HCT116 (cell line): ENCODE measurements around the gene DEPDC1B. TPM values are rescaled to one million over a fixed set of nuclear protein-coding genes. Genes with fewer than 3 reads are reported as not detected.

Experiments used
- ATAC-seq: fragments of 200-7000 bp; cut with Tn5 transposase; 2 replicates; pipeline ENCODE4 v1.9.1; 2020; ENCODE audit warnings: mild to moderate bottlenecking, moderate library complexity
- BruUV-seq: library from RNA; stranded (reverse); fragments of 400-500 nt; replicated peaks from 2 replicates; lab custom pipeline; 2021; lab: Mats Ljungman, UMichigan
- CTCF ChIA-PET: fragments of 300-600 bp; sonication (Branson Sonifier 250); formaldehyde crosslinking; loops from one replicate; lab custom pipeline; 2021; ENCODE audit warnings: antibody characterized with exemption; lab: Charles Lee
- POLR2A ChIA-PET: fragments of 300-600, 350-600 bp; sonication (Branson Sonifier 250); formaldehyde crosslinking; loops from one replicate; lab custom pipeline; 2021; ENCODE audit warnings: antibody characterized with exemption; lab: Charles Lee
- RAD21 ChIA-PET, 2 experiments: fragments of 300-600 bp; sonication (Branson Sonifier 250); formaldehyde crosslinking; loops; one replicate each; lab custom pipeline; 2023; ENCODE audit warnings: low total read pairs in 2 of 2; ENCODE audit not compliant: uncharacterized antibody in 2 of 2, unreplicated experiment in 2 of 2, low non-redundant PET in 1 of 2; lab: Charles Lee
- DNase-seq: peaks from one replicate; pipeline ENCODE4 v3.0.0-alpha.2; 2010; ENCODE audit warnings: low read depth, low spot score
- H2AFZ ChIP-seq: fragments of 200-600 bp; shearing (Covaris generic), sonication (generic); 2 replicates; pipeline ENCODE4 v1.6.1; 2017; ENCODE audit warnings: low read depth, mixed run types, mixed read lengths, antibody characterized with exemption, low read length; ENCODE audit not compliant: poor library complexity, severe bottlenecking
- H3K27ac ChIP-seq: 2 replicates; pipeline ENCODE4 v1.5.1; 2012; ENCODE audit warnings: low read depth, low read length
- H3K27me3 ChIP-seq: fragments of 200-600 bp; sonication (generic); 2 replicates; pipeline ENCODE4 v1.6.1; 2016; ENCODE audit warnings: mixed run types, low read length, mixed read lengths; ENCODE audit not compliant: insufficient read depth
- H3K36me3 ChIP-seq, 2 experiments: fragments of 200-500 bp in 1 of 2; fragments of 200-600 bp in 1 of 2; sonication (Bioruptor generic) in 1 of 2; sonication (generic) in 1 of 2; 2 replicates each; pipeline versions ENCODE4 v1.5.1 to v1.6.1; 2014 to 2016; ENCODE audit warnings: low read length in 2 of 2, inconsistent platforms in 1 of 2, mixed read lengths in 1 of 2, mixed run types in 1 of 2; ENCODE audit not compliant: insufficient read depth in 2 of 2, control insufficient read depth in 1 of 2
- H3K4me1 ChIP-seq, 2 experiments: fragments of 200-600 bp in 1 of 2; sonication (generic) in 1 of 2; 2 replicates each; pipeline versions ENCODE4 v1.5.1 to v1.6.1; 2012 to 2017; ENCODE audit warnings: low read length in 2 of 2, inconsistent platforms in 1 of 2, mild to moderate bottlenecking in 1 of 2, mixed read lengths in 1 of 2, mixed run types in 1 of 2, moderate library complexity in 1 of 2; ENCODE audit not compliant: insufficient read depth in 2 of 2, control insufficient read depth in 1 of 2
- H3K4me2 ChIP-seq: fragments of 200-600 bp; sonication (generic); 2 replicates; pipeline ENCODE4 v1.6.1; 2017; ENCODE audit warnings: mixed run types, low read length, mixed read lengths
- H3K4me3 ChIP-seq, 2 experiments: fragments of 200-600 bp in 1 of 2; sonication (generic) in 1 of 2; replicated peaks in 1 of 2; 2 replicates each; pipeline ENCODE4 v1.5.1; 2011 to 2016; ENCODE audit warnings: low read length in 2 of 2, control low read depth in 1 of 2, low read depth in 1 of 2, mild to moderate bottlenecking in 1 of 2, mixed read lengths in 1 of 2, mixed run types in 1 of 2
- H3K79me2 ChIP-seq: fragments of 200-600 bp; sonication (generic); 2 replicates; pipeline ENCODE4 v1.6.1; 2017; ENCODE audit warnings: mild to moderate bottlenecking, mixed run types, low read length, moderate library complexity, mixed read lengths; ENCODE audit not compliant: insufficient read depth
- H3K9ac ChIP-seq: fragments of 200-600 bp; sonication (generic); 2 replicates; pipeline ENCODE4 v1.6.1; 2016; ENCODE audit warnings: low read length, mixed read lengths
- H3K9me2 ChIP-seq: fragments of 200-600 bp; sonication (generic), shearing (Covaris generic); 2 replicates; pipeline ENCODE4 v1.6.1; 2017; ENCODE audit warnings: mixed run types, mild to moderate bottlenecking, moderate library complexity; ENCODE audit not compliant: insufficient read depth
- H3K9me3 ChIP-seq, 2 experiments: fragments of 200-500 bp in 1 of 2; fragments of 200-600 bp in 1 of 2; sonication (Bioruptor generic) in 1 of 2; sonication (generic) in 1 of 2; 2 replicates each; pipeline ENCODE4 v1.6.1; 2014 to 2017; ENCODE audit warnings: low read length in 2 of 2, mixed read lengths in 2 of 2, inconsistent platforms in 1 of 2, low read depth in 1 of 2, mild to moderate bottlenecking in 1 of 2, mixed run types in 1 of 2, moderate library complexity in 1 of 2; ENCODE audit not compliant: control insufficient read depth in 1 of 2, insufficient read depth in 1 of 2
- H4K20me1 ChIP-seq: fragments of 200-600 bp; sonication (generic), shearing (Covaris generic); 2 replicates; pipeline ENCODE4 v1.6.1; 2017; ENCODE audit warnings: mixed run types, mild to moderate bottlenecking, moderate library complexity; ENCODE audit not compliant: insufficient read depth
- CBX3 ChIP-seq: IDR thresholded peaks from 2 replicates; pipeline ENCODE4 v1.6.1; 2012; ENCODE audit warnings: low read depth
- CEBPB ChIP-seq: IDR thresholded peaks from 2 replicates; pipeline ENCODE4 v1.6.1; 2012; ENCODE audit warnings: low read depth
- EGR1 ChIP-seq: IDR thresholded peaks from 2 replicates; pipeline ENCODE4 v1.6.1; 2012; ENCODE audit warnings: low read depth
- ELF1 ChIP-seq: IDR thresholded peaks from 2 replicates; pipeline ENCODE4 v1.6.1; 2012; ENCODE audit warnings: low read depth, borderline replicate concordance
- EZH2 ChIP-seq: fragments of 200-600 bp; sonication (generic); IDR thresholded peaks from 2 replicates; pipeline ENCODE4 v1.6.1; 2017; ENCODE audit warnings: antibody characterized with exemption, mixed run types
- FOSL1 ChIP-seq: IDR thresholded peaks from 2 replicates; pipeline ENCODE4 v1.6.1; 2012; ENCODE audit warnings: low read depth
- JUND ChIP-seq: IDR thresholded peaks from 2 replicates; pipeline ENCODE4 v1.6.1; 2012
- POLR2A ChIP-seq: IDR thresholded peaks from 2 replicates; pipeline ENCODE4 v1.7.0; 2011; ENCODE audit warnings: borderline replicate concordance; ENCODE audit not compliant: insufficient read depth, insufficient read length; ENCODE audit errors: extremely low read depth
- POLR2AphosphoS5 ChIP-seq: IDR thresholded peaks from 2 replicates; pipeline ENCODE4 v1.6.1; 2011; ENCODE audit warnings: mild to moderate bottlenecking, low read depth, low read length, moderate library complexity
- SIN3A ChIP-seq: IDR thresholded peaks from 2 replicates; pipeline ENCODE4 v1.6.1; 2012; ENCODE audit warnings: low read depth
- SP1 ChIP-seq: IDR thresholded peaks from 2 replicates; pipeline ENCODE4 v1.6.1; 2012; ENCODE audit warnings: low read depth
- SRF ChIP-seq: IDR thresholded peaks from 2 replicates; pipeline ENCODE4 v1.6.1; 2012; ENCODE audit warnings: low read depth
- TCF7L2 ChIP-seq: IDR thresholded peaks from 2 replicates; pipeline ENCODE4 v1.7.0; 2011; ENCODE audit warnings: borderline replicate concordance, inconsistent platforms; ENCODE audit not compliant: insufficient read depth, insufficient read length; ENCODE audit errors: extremely low read depth
- YY1 ChIP-seq: IDR thresholded peaks from 2 replicates; pipeline ENCODE4 v1.6.1; 2011; ENCODE audit warnings: low read length, low read depth, moderate library complexity, mild to moderate bottlenecking; ENCODE audit not compliant: insufficient replicate concordance; ENCODE audit errors: extremely low read depth
- ZNF274 ChIP-seq: fragments of 200-500 bp; sonication (Bioruptor generic); IDR thresholded peaks from 2 replicates; pipeline ENCODE4 v1.6.1; 2014; ENCODE audit warnings: mild to moderate bottlenecking, low read depth, low read length, inconsistent platforms
- intact Hi-C: fragments of 100-400 bp; cut with micrococcal nuclease; formaldehyde crosslinking; loops from 2 replicates; pipeline ENCODE4 v1.10.0; 2022
- total RNA-seq: library from RNA; stranded (reverse); gene quantifications from one replicate; pipeline ENCODE4 v1.2.1, GENCODE V29; 2021; ENCODE audit not compliant: unreplicated experiment
- TF ChIP-seq, protein P1 (sequence below): IDR thresholded peaks from 2 replicates; pipeline ENCODE4 v1.6.1; 2012
- TF ChIP-seq, protein P2 (sequence below): IDR thresholded peaks from 2 replicates; pipeline ENCODE4 v1.6.1; 2011; ENCODE audit warnings: mild to moderate bottlenecking, low read length, moderate library complexity; ENCODE audit not compliant: insufficient replicate concordance; ENCODE audit errors: extremely low read depth
- TF ChIP-seq, protein P3 (sequence below): IDR thresholded peaks from 2 replicates; pipeline ENCODE4 v1.6.1; 2012

The DEPDC1B gene
- total RNA-seq, 1 experiment from 2014 or later = 39.7 TPM

DNA sequence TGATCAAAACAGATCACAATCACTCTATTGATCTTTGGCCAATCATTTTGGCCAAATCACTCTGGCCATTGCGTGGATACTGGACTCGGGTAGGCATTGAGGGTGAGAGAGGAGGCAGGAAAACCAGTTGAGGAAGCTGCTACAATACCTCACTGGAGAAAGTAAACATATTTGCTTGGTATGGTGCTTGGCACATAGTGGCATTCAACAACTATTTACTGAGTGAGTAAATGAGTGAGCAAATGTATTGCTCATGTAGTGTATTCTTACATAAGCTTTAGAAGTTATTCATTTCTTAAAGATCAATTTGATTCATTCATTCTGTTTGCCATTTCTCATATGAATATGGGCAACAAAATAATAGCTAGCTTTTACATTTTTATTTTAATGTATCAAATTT is 4.0 kb upstream of the DEPDC1B start:
- DNase-seq (no peak), ATAC-seq (no peak)
- CTCF ChIA-PET = interaction anchor here (1.6 kb wide), 1 partner anchor 16 kb away, joined by 4 read pairs; no protein-coding TSS in a partner anchor
- no peak overlapping the region for H3K9ac ChIP-seq
- no peaks in the 10 kb centered on the region for H3K36me3 ChIP-seq
- intact Hi-C loops = loop anchor here (5.0 kb wide), 1 partner anchor 138 kb away; the partner anchor contains the start of gene ELOVL7
- H3K9me2 ChIP-seq = no peaks in the 10 kb centered on the region
- peaks cover 6% of the 10 kb centered on the region for H3K79me2 ChIP-seq
- BruUV-seq = no TSS peak
- no peaks in the 10 kb centered on the region for H3K9me3 ChIP-seq
- TF ChIP-seq POLR2A = no peak
- no peak for TF ChIP-seq CEBPB
- TF ChIP-seq JUND = no peak
- TF ChIP-seq, protein P1, sequence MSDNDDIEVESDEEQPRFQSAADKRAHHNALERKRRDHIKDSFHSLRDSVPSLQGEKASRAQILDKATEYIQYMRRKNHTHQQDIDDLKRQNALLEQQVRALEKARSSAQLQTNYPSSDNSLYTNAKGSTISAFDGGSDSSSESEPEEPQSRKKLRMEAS = no peak
- H2AFZ ChIP-seq = no peak overlapping the region
- H3K4me1 ChIP-seq = peaks cover 2 to 17% of the 10 kb centered on the region in 2 experiments; a peak in 2 of 4 replicates
- no peak overlapping the region for H3K4me2 ChIP-seq
- no peak overlapping the region for H3K4me3 ChIP-seq
- H4K20me1 ChIP-seq = no peaks in the 10 kb centered on the region
- RAD21 ChIA-PET = no interaction called here
- no peaks in the 10 kb centered on the region for H3K27me3 ChIP-seq
- POLR2A ChIA-PET = no interaction called here
- H3K27ac ChIP-seq = no peak overlapping the region

DNA sequence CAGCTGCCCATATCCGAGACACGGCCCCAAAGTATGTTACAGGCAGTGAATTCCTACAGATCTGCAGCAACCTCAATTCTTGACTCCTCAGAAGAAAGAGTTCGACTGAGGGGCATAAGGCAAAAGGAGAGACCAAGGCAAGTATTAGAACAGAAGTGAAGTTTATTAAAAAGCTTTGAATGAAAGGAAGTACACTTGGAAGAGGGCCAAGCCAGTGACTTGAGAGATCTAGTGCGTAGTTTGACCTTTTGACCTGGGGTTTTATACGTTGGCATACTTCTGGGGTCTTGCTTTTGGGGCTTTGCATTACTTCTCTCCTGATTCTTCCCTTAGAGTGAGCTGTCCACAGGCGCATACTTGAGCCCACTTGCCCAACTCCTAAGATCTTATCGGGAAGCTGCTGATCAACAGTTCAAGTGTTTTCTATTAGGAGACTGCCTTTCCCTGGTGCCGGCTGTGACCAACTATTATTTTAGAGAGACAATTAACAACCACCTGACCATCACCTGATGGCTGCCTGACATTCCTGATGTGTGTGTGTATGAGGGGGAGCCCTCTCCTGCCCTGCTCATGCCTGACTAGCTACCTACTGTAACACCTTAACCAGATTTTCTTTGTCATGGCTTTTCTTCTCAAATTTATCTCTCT is 1.5 kb upstream of the DEPDC1B start:
- ChIA-PET CTCF (no interaction called here), RAD21 (no interaction called here), POLR2A (no interaction called here)
- BruUV-seq = no TSS peak
- H2AFZ ChIP-seq = no peak overlapping the region
- H3K4me1 ChIP-seq = peaks cover 2 to 27% of the 10 kb centered on the region in 2 experiments; a peak in 2 of 4 replicates
- H3K9me2 ChIP-seq = no peaks in the 10 kb centered on the region
- H4K20me1 ChIP-seq = no peaks in the 10 kb centered on the region
- DNase-seq (no peak), ATAC-seq (no peak)
- H3K27ac ChIP-seq = no peak overlapping the region
- H3K9ac ChIP-seq = no peak overlapping the region
- intact Hi-C loops = loop anchor here (5.0 kb wide), 1 partner anchor 141 kb away; the partner anchor contains the start of gene ELOVL7
- no peaks in the 10 kb centered on the region for H3K27me3 ChIP-seq
- H3K4me2 ChIP-seq = peak overlapping the region; percentile 99
- H3K36me3 ChIP-seq = no peaks in the 10 kb centered on the region
- H3K9me3 ChIP-seq = no peaks in the 10 kb centered on the region
- H3K79me2 ChIP-seq = peaks cover 31% of the 10 kb centered on the region
- TF ChIP-seq, protein P2, sequence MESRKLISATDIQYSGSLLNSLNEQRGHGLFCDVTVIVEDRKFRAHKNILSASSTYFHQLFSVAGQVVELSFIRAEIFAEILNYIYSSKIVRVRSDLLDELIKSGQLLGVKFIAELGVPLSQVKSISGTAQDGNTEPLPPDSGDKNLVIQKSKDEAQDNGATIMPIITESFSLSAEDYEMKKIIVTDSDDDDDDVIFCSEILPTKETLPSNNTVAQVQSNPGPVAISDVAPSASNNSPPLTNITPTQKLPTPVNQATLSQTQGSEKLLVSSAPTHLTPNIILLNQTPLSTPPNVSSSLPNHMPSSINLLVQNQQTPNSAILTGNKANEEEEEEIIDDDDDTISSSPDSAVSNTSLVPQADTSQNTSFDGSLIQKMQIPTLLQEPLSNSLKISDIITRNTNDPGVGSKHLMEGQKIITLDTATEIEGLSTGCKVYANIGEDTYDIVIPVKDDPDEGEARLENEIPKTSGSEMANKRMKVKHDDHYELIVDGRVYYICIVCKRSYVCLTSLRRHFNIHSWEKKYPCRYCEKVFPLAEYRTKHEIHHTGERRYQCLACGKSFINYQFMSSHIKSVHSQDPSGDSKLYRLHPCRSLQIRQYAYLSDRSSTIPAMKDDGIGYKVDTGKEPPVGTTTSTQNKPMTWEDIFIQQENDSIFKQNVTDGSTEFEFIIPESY = no peak
- TF ChIP-seq CEBPB (no peak), CBX3 (no peak), POLR2A (no peak), ZNF274 (no peak), YY1 (no peak), SRF (no peak), EGR1 (no peak), FOSL1 (no peak), POLR2AphosphoS5 (no peak), TCF7L2 (no peak), SP1 (no peak), SIN3A (no peak), ELF1 (no peak), EZH2 (no peak)
- TF ChIP-seq, protein P3, sequence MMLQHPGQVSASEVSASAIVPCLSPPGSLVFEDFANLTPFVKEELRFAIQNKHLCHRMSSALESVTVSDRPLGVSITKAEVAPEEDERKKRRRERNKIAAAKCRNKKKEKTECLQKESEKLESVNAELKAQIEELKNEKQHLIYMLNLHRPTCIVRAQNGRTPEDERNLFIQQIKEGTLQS = no peak
- TF ChIP-seq, protein P1 = no peak
- no peak overlapping the region for H3K4me3 ChIP-seq
